Neural crest cell (in vitro differentiated cells): ENCODE results near the gene EMC6. TPM values are rescaled to one million over a fixed set of nuclear protein-coding genes. Genes with fewer than 3 reads are reported as not detected.

Source experiments
- DNase-seq: peaks from one replicate; pipeline ENCODE4 v3.0.0; 2021; ENCODE audit warnings: low read depth, mixed read lengths, low spot score
- H3K27ac Mint-ChIP-seq: one replicate; pipeline ENCODE4 v1.8.0; 2021; ENCODE audit warnings: mild to moderate bottlenecking, mixed read lengths; ENCODE audit not compliant: unreplicated experiment
- H3K27me3 Mint-ChIP-seq: 2 replicates; pipeline ENCODE4 v1.8.0; 2021; ENCODE audit warnings: low read depth, mild to moderate bottlenecking, mixed read lengths
- H3K36me3 Mint-ChIP-seq: 2 replicates; pipeline ENCODE4 v1.8.0; 2021; ENCODE audit warnings: low read depth, mild to moderate bottlenecking, mixed read lengths
- H3K4me1 Mint-ChIP-seq: 2 replicates; pipeline ENCODE4 v1.8.0; 2021; ENCODE audit warnings: mixed read lengths
- H3K4me3 Mint-ChIP-seq: one replicate; pipeline ENCODE4 v1.8.0; 2021; ENCODE audit warnings: mild to moderate bottlenecking, mixed read lengths
- H3K9me3 Mint-ChIP-seq: 2 replicates; pipeline ENCODE4 v1.8.0; 2021; ENCODE audit warnings: mixed read lengths
- CTCF ChIP-seq: fragments of 200-600 bp; sonication (generic); conservative IDR thresholded peaks from 2 replicates; pipeline ENCODE4 v1.5.0; 2021; ENCODE audit warnings: antibody characterized with exemption, mild to moderate bottlenecking
- total RNA-seq: library from RNA; stranded (reverse); gene quantifications from 2 replicates; pipeline ENCODE4 v1.2.1, GENCODE V29; 2021

Gene EMC6
- total RNA-seq, 1 donor from 2014 or later, result 53.4 TPM

DNA sequence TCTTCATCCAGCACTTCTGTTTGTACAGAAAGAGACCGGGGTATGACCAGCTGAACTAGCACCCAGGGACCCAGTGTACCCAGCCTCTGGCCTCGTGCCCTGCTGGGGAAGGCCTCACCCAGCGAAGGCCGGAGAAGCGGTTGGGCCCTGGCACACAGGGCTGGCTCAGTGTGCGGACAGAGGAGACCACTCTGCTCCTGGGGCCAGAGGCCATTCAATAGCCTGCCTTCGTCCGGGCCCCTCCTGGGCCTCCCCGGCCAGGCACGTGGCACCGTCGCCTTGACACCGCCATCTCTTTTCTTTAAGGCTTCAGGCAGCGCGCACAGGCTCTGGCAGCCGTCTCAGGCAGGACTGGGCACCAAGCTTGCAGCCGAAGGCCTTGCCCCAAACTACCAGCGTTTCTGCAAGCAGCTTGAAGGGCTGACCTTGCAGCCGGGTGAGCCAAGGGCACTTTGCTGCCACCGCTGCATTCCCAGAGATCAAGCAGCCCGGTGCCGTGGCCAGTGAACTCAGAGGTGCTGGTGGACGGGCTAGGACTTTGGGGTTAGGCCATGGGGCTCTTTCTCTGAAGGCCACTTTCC lies 8.2 kb upstream of the EMC6 start:
- H3K4me1 Mint-ChIP-seq, result peaks cover 9% of the 10 kb centered on the region
- H3K27ac Mint-ChIP-seq, result no peak overlapping the region
- no peak for DNase-seq
- H3K36me3 Mint-ChIP-seq, result no peaks in the 10 kb centered on the region
- no peak for TF ChIP-seq CTCF
- no peaks in the 10 kb centered on the region for H3K9me3 Mint-ChIP-seq
- H3K4me3 Mint-ChIP-seq, result no peak overlapping the region
- H3K27me3 Mint-ChIP-seq, result no peaks in the 10 kb centered on the region

GRCh38 chr17:3663102-3664011 lies 5.3 kb upstream of the EMC6 start:
- no peaks in the 10 kb centered on the region for H3K27me3 Mint-ChIP-seq
- H3K4me1 Mint-ChIP-seq, result peaks cover 22% of the 10 kb centered on the region
- DNase-seq, result no peak
- peak overlapping the region; percentile 62 for H3K27ac Mint-ChIP-seq
- H3K36me3 Mint-ChIP-seq, result no peaks in the 10 kb centered on the region
- no peak for TF ChIP-seq CTCF
- H3K9me3 Mint-ChIP-seq, result no peaks in the 10 kb centered on the region
- H3K4me3 Mint-ChIP-seq, result peak overlapping the region; percentile 68

DNA sequence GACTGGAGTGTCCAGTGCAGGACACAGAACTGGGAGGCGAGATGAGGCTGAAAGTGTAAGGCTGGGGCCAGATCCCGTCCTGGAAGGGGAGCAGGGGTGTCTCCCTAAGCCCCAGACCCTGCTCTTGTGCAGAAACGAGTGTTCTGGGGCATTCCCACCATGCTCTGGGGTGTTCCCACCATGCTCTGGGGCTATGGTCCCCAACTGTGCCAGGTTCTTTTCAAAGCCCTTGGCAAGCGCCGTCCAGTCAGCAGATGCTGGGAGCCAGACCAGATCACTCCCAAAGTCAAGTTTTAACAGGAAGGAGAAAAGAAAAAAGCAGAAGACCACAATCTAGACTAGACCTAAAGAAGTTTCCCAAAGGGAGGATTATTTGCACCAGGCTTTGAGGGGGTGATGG lies 2.8 kb upstream of the EMC6 start:
- H3K4me1 Mint-ChIP-seq, result peaks cover 32% of the 10 kb centered on the region
- peak overlapping the region; percentile 93 for H3K4me3 Mint-ChIP-seq
- H3K27me3 Mint-ChIP-seq, result no peaks in the 10 kb centered on the region
- H3K27ac Mint-ChIP-seq, result peak overlapping the region; percentile 83
- TF ChIP-seq CTCF, result no peak
- H3K36me3 Mint-ChIP-seq, result no peaks in the 10 kb centered on the region
- no peak for DNase-seq
- no peaks in the 10 kb centered on the region for H3K9me3 Mint-ChIP-seq

DNA sequence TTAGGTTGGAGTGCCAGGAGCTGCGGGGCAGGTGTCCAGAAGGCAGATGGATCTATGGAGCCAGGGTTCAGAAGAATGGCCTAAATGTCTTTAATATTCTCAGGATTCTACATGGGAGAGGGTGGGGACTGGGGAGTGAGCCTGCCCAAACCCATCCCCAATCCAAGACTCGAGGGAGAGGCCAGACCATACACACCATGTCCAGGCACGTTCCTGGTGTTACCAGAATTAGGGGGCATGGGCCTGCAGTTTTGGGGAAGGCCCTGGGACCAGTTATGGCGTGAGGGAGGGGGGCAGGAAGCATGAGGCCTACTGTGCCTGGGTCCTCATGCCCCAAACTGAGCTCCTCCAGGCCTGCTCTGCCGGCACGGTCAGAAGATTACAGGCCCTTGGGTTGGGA lies 2.1 kb upstream of the EMC6 start:
- DNase-seq, result no peak

More for the DNA sequence above, 2.1 kb upstream of the EMC6 start:
- Mint-ChIP-seq H3K4me3 (peak overlapping the region; percentile 93), H3K9me3 (no peaks in the 10 kb centered on the region), H3K4me1 (peaks cover 32% of the 10 kb centered on the region), H3K36me3 (no peaks in the 10 kb centered on the region), H3K27me3 (no peaks in the 10 kb centered on the region), H3K27ac (no peak overlapping the region)
- TF ChIP-seq CTCF, result no peak
